MM.1S (cell line): Measurements from ENCODE around the gene NELL1.

Experiments
- DNase-seq: peaks from one replicate; pipeline ENCODE4 v3.0.0-alpha.2; 2015
- H2AFZ ChIP-seq: fragments of 300-600 bp; sonication (generic); 2 replicates; pipeline ENCODE4 v1.6.0; 2016; ENCODE audit warnings: antibody characterized with exemption, low read length
- H3F3A ChIP-seq: fragments of 300-600 bp; sonication (generic); 2 replicates; pipeline ENCODE4 v1.6.1; 2016; ENCODE audit warnings: mild to moderate bottlenecking, antibody characterized with exemption, low read length, moderate library complexity, mixed read lengths; ENCODE audit not compliant: insufficient read depth
- H3K27ac ChIP-seq: fragments of 300-600 bp; sonication (generic); 2 replicates; pipeline ENCODE4 v1.5.1; 2016; ENCODE audit warnings: mild to moderate bottlenecking, low read length
- H3K27me3 ChIP-seq: fragments of 300-600 bp; sonication (generic); replicated peaks from 2 replicates; pipeline ENCODE4 v1.6.0; 2016; ENCODE audit warnings: low read length; ENCODE audit not compliant: insufficient read depth
- H3K36me3 ChIP-seq: fragments of 300-600 bp; sonication (generic); replicated peaks from 2 replicates; pipeline ENCODE4 v1.6.1; 2016; ENCODE audit warnings: mild to moderate bottlenecking, low read length, mixed read lengths; ENCODE audit not compliant: insufficient read depth
- H3K4me1 ChIP-seq: fragments of 300-600 bp; sonication (generic); 2 replicates; pipeline ENCODE4 v1.6.1; 2016; ENCODE audit warnings: low read length, mixed read lengths
- H3K4me2 ChIP-seq: fragments of 300-600 bp; sonication (generic); 2 replicates; pipeline ENCODE4 v1.6.0; 2016; ENCODE audit warnings: low read depth, low read length
- H3K4me3 ChIP-seq: fragments of 300-600 bp; sonication (generic); 2 replicates; pipeline ENCODE4 v1.5.1; 2016; ENCODE audit warnings: low read length, mixed read lengths
- H3K79me2 ChIP-seq: fragments of 300-600 bp; sonication (generic); 2 replicates; pipeline ENCODE4 v1.6.1; 2016; ENCODE audit warnings: mixed run types, low read length, mixed read lengths
- H3K9ac ChIP-seq: fragments of 300-600 bp; sonication (generic); 2 replicates; pipeline ENCODE4 v1.6.1; 2016; ENCODE audit warnings: low read length, mixed read lengths
- H3K9me2 ChIP-seq: fragments of 300-600 bp; sonication (generic); replicated peaks from 2 replicates; pipeline ENCODE4 v1.6.1; 2016; ENCODE audit warnings: mild to moderate bottlenecking, low read length, mixed read lengths; ENCODE audit not compliant: insufficient read depth
- H3K9me3 ChIP-seq: fragments of 300-600 bp; sonication (generic); replicated peaks from 2 replicates; pipeline ENCODE4 v1.6.1; 2016; ENCODE audit warnings: mild to moderate bottlenecking, low read length, mixed read lengths; ENCODE audit not compliant: insufficient read depth
- H4K20me1 ChIP-seq: fragments of 300-600 bp; sonication (generic); 2 replicates; pipeline ENCODE4 v1.6.1; 2016; ENCODE audit warnings: mild to moderate bottlenecking, low read length, moderate library complexity, mixed read lengths; ENCODE audit not compliant: insufficient read depth
- EZH2 ChIP-seq: fragments of 300-600 bp; sonication (generic); optimal IDR thresholded peaks from 2 replicates; pipeline ENCODE3; 2017; ENCODE audit warnings: low read depth, mild to moderate bottlenecking, antibody characterized with exemption, low read length, mixed read lengths
- EZH2phosphoT487 ChIP-seq: fragments of 300-600 bp; sonication (generic); IDR thresholded peaks from 2 replicates; pipeline ENCODE4 v1.6.1; 2018; ENCODE audit warnings: antibody characterized with exemption, low read length
- TF ChIP-seq, protein P1 (sequence below): fragments of 300-600 bp; sonication (generic); IDR thresholded peaks from 2 replicates; pipeline ENCODE4 v1.5.1; 2016; ENCODE audit warnings: antibody characterized with exemption, low read length, mixed read lengths

NELL1 gene

GRCh38 chr11:21119411-21119810, 450.0 kb downstream of the NELL1 start:
- no peaks in the 10 kb centered on the region for H3K36me3 ChIP-seq
- no peak for DNase-seq
- H3K27ac ChIP-seq: no peak overlapping the region
- H3K4me1 ChIP-seq: no peaks in the 10 kb centered on the region
- no peak overlapping the region for H3K4me2 ChIP-seq
- no peaks in the 10 kb centered on the region for H3K9me2 ChIP-seq
- H3K4me3 ChIP-seq: no peak overlapping the region
- TF ChIP-seq EZH2: no peak
- TF ChIP-seq, protein P1, sequence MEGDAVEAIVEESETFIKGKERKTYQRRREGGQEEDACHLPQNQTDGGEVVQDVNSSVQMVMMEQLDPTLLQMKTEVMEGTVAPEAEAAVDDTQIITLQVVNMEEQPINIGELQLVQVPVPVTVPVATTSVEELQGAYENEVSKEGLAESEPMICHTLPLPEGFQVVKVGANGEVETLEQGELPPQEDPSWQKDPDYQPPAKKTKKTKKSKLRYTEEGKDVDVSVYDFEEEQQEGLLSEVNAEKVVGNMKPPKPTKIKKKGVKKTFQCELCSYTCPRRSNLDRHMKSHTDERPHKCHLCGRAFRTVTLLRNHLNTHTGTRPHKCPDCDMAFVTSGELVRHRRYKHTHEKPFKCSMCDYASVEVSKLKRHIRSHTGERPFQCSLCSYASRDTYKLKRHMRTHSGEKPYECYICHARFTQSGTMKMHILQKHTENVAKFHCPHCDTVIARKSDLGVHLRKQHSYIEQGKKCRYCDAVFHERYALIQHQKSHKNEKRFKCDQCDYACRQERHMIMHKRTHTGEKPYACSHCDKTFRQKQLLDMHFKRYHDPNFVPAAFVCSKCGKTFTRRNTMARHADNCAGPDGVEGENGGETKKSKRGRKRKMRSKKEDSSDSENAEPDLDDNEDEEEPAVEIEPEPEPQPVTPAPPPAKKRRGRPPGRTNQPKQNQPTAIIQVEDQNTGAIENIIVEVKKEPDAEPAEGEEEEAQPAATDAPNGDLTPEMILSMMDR: no peak
- TF ChIP-seq EZH2phosphoT487: no peak
- H2AFZ ChIP-seq: no peak overlapping the region
- no peak overlapping the region for H3K9ac ChIP-seq
- H3F3A ChIP-seq: no peaks in the 10 kb centered on the region
- H4K20me1 ChIP-seq: no peaks in the 10 kb centered on the region
- H3K27me3 ChIP-seq: no peaks in the 10 kb centered on the region
- H3K9me3 ChIP-seq: no peaks in the 10 kb centered on the region
- no peaks in the 10 kb centered on the region for H3K79me2 ChIP-seq

DNA sequence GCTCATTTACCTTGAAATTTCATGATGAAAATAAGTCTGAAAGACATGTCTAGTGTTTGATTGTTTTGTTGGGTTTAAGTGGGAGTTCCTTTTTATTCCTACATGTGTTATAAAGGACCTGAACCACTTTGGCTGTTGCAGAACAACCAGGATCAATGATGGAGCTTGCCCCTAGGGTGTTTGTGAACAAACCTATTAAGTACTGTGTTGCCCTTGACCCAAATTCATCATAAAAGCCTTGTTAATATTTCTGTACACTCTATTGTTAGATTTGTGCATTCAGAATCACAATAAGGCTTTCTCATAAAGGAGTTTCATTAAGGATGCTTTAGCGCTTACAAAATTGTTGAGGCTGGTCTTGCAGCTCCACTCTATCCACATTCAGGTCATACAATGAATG, 452.6 kb downstream of the NELL1 start:
- no peak for TF ChIP-seq EZH2phosphoT487
- TF ChIP-seq EZH2: no peak
- TF ChIP-seq, protein P1: no peak
- no peak for DNase-seq

DNA sequence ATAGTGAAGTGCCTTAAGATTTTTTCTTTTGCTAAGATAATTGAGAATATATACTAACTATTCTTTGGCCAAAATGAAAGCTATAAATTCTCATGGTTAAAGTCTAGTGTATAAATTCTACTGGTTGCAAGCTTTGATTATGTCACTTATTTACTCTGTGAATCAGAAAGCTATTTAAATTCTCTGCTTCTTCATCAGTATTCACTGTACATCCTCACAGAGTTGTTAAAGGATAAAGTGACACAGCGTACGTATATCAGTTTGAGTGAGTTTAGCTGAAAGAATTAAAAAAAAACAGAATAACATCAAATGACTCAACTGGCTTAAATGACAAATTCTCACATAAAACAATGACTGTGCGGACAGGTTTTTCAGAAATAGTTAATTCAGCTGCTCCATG, 453.1 kb downstream of the NELL1 start:
- Histone ChIP-seq H3F3A (no peaks in the 10 kb centered on the region), H3K4me1 (no peaks in the 10 kb centered on the region), H4K20me1 (no peaks in the 10 kb centered on the region), H2AFZ (no peak overlapping the region), H3K79me2 (no peaks in the 10 kb centered on the region), H3K9ac (no peak overlapping the region), H3K9me2 (no peaks in the 10 kb centered on the region), H3K4me2 (no peak overlapping the region), H3K4me3 (no peak overlapping the region), H3K36me3 (no peaks in the 10 kb centered on the region), H3K9me3 (no peaks in the 10 kb centered on the region), H3K27ac (no peak overlapping the region), H3K27me3 (no peaks in the 10 kb centered on the region)
- no peak for DNase-seq
- TF ChIP-seq, protein P1: no peak
- no peak for TF ChIP-seq EZH2
- no peak for TF ChIP-seq EZH2phosphoT487

More for the DNA sequence above, 452.6 kb downstream of the NELL1 start:
- Histone ChIP-seq H2AFZ (no peak overlapping the region), H3K4me3 (no peak overlapping the region), H3K36me3 (no peaks in the 10 kb centered on the region), H3K4me1 (no peaks in the 10 kb centered on the region), H3K9me2 (no peaks in the 10 kb centered on the region), H4K20me1 (no peaks in the 10 kb centered on the region), H3F3A (no peaks in the 10 kb centered on the region), H3K4me2 (no peak overlapping the region), H3K9ac (no peak overlapping the region), H3K27ac (no peak overlapping the region), H3K27me3 (no peaks in the 10 kb centered on the region), H3K79me2 (no peaks in the 10 kb centered on the region), H3K9me3 (no peaks in the 10 kb centered on the region)
